Measurements from ENCODE around the gene MRTO4. TPM values are rescaled to one million over a fixed set of nuclear protein-coding genes. Genes with fewer than 3 reads are reported as not detected.

Gene MRTO4
- total RNA-seq, 1 experiment from 2014 or later: 145 TPM

- BruUV-seq (replicated peaks): no TSS peak
- CTCF ChIA-PET: no interaction called here
- DNase-seq (ENCODE audit: low spot score): peak; percentile 37
Measured at GRCh38 chr1:19209439-19209989, 42.1 kb upstream of the MRTO4 start.

DNA sequence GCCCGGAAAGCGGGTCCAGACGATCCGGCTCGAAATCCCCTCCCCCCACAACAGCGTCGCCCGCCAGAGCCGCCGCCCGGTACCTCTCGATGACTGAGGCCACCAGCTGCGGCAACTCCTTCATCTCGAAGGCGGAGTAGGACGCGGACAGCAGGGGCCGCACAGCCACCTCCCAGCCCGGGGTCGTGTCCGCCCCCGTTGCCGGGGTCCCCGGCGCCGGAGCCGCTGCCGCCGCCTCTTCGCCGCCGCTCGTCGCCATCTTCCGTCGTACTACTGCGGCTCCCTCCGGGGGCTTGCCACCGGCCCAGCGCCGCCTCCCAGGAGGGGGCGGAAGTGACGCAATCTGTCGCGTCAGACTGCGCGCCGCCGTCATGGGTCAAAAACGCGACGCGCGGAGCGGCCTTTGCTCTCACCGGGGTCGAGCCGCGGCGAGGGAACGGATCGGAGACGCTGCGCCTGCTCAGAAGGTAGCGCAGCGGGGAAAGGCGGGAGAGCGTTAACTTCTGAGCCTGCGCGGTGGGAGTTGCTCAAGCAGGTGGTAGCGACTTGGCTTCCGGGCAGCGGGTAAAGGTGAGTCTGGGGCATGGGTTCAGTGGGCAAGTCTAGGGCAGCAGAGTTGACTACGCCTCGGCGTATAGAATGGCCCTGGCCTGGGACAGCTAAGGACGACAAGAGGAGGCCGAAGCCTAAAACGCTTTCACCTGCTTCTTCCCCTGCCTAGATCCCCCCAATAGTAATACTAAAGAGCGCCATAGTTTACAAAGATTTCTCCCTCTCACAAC, 41.4 kb upstream of the MRTO4 start, which contains the start of gene UBR4:
UBR4 (minus strand) TSS at position 277 of the 782 bp plus-strand sequence; CDS start at position 259, 18 bp downstream.
- no TSS peak for BruUV-seq (replicated peaks)
- POLR2A ChIA-PET (ENCODE audit: low non-redundant PET): interaction anchor here (0.6 kb wide), 1 partner anchor 256 kb away, joined by 3 read pairs; no protein-coding TSS in a partner anchor

More at GRCh38 chr1:19209439-19209989, 42.1 kb upstream of the MRTO4 start:
- H3K9me3 ChIP-seq (ENCODE audit: low read depth, low read length, poor library complexity, severe bottlenecking): no peaks in the 10 kb centered on the region
- peaks cover 22% of the 10 kb centered on the region for H3K36me3 ChIP-seq (ENCODE audit: insufficient read depth, low read length, poor library complexity, severe bottlenecking)
- intact Hi-C loops (cut with micrococcal nuclease; ENCODE audit: unreplicated experiment): no loop called here
- H3K4me1 ChIP-seq (ENCODE audit: insufficient read depth, low read length, poor library complexity, severe bottlenecking): peaks cover 26% of the 10 kb centered on the region
- TF ChIP-seq, protein P1, sequence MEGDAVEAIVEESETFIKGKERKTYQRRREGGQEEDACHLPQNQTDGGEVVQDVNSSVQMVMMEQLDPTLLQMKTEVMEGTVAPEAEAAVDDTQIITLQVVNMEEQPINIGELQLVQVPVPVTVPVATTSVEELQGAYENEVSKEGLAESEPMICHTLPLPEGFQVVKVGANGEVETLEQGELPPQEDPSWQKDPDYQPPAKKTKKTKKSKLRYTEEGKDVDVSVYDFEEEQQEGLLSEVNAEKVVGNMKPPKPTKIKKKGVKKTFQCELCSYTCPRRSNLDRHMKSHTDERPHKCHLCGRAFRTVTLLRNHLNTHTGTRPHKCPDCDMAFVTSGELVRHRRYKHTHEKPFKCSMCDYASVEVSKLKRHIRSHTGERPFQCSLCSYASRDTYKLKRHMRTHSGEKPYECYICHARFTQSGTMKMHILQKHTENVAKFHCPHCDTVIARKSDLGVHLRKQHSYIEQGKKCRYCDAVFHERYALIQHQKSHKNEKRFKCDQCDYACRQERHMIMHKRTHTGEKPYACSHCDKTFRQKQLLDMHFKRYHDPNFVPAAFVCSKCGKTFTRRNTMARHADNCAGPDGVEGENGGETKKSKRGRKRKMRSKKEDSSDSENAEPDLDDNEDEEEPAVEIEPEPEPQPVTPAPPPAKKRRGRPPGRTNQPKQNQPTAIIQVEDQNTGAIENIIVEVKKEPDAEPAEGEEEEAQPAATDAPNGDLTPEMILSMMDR (conservative IDR thresholded peaks at IDR 0.05; ENCODE audit: low read depth, low read length): no peak
- TF ChIP-seq EZH2 (IDR thresholded peaks at IDR 0.05; ENCODE audit: borderline replicate concordance, low read depth, low read length, poor library complexity, severe bottlenecking): no peak
- H3K27me3 ChIP-seq (replicated peaks; ENCODE audit: insufficient read depth, low read depth, low read length, poor library complexity): no peaks in the 10 kb centered on the region
- POLR2A ChIA-PET (ENCODE audit: low non-redundant PET): no interaction called here
- H3K4me3 ChIP-seq (ENCODE audit: low read depth, low read length, poor library complexity, severe bottlenecking): peak overlapping the region; percentile 98
- H3K27ac ChIP-seq (ENCODE audit: low read depth, low read length, poor library complexity, severe bottlenecking): peak overlapping the region; percentile 97

DNA sequence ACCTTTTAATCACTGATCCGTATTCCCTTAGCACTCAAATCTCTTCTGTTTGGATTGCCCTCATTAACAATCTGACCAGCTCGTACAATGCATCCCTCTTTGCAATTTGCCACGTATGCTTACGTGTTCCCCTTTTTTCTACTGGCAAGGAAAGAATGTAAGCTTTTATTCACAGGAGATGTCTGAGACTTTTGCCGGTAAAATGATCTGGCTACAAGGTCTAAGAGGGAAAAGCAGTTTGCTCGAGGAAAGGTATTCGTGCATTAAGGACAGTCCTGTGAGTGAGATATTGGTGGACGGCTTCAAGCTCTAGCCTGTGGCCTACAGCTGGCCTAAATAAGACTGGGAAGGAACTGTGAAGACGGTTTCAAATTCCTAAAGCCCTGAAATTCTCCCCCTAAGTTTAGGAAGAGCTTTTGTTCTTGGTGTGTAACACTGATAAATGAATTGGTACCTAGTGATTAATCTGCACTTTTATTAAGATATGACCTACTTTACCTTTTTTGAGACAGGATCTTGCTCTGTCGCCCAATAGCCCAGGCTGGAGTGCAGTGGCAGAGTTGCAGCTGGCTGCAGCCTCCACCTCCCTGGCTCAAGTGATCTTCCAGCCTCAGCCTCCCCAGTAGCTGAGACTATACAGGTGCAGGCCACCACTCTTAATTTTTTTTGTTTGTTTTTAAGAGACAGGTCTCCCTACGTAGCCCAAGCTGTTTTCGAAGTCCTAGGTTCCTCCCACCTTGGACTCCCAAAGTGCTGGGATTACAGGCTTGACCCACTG, 40.6 kb upstream of the MRTO4 start:
- CTCF ChIA-PET: no interaction called here

More for the DNA sequence above, 41.4 kb upstream of the MRTO4 start, which contains the start of gene UBR4:
- Histone ChIP-seq H3K4me3 (ENCODE audit: low read depth, low read length, poor library complexity, severe bottlenecking) (peak within 1 kb of the TSS; percentile 98), H3K27me3 (replicated peaks; ENCODE audit: insufficient read depth, low read depth, low read length, poor library complexity) (no peaks in the 10 kb centered on the region), H3K36me3 (ENCODE audit: insufficient read depth, low read length, poor library complexity, severe bottlenecking) (peaks cover 25% of the 10 kb centered on the region), H3K27ac (ENCODE audit: low read depth, low read length, poor library complexity, severe bottlenecking) (peak within 1 kb of the TSS; percentile 97), H3K9me3 (ENCODE audit: low read depth, low read length, poor library complexity, severe bottlenecking) (no peaks in the 10 kb centered on the region), H3K4me1 (ENCODE audit: insufficient read depth, low read length, poor library complexity, severe bottlenecking) (peaks cover 19% of the 10 kb centered on the region)
- CTCF ChIA-PET: no interaction called here
- intact Hi-C loops (cut with micrococcal nuclease; ENCODE audit: unreplicated experiment): no loop called here
- TF ChIP-seq EZH2 (IDR thresholded peaks at IDR 0.05; ENCODE audit: borderline replicate concordance, low read depth, low read length, poor library complexity, severe bottlenecking): no peak
- TF ChIP-seq, protein P1 (conservative IDR thresholded peaks at IDR 0.05; ENCODE audit: low read depth, low read length): no peak
- peak; percentile 97 for DNase-seq (ENCODE audit: low spot score)

More for the DNA sequence above, 40.6 kb upstream of the MRTO4 start:
- POLR2A ChIA-PET (ENCODE audit: low non-redundant PET): interaction anchor here (0.6 kb wide), 1 partner anchor 257 kb away, joined by 3 read pairs; no protein-coding TSS in a partner anchor
- intact Hi-C loops (cut with micrococcal nuclease; ENCODE audit: unreplicated experiment): no loop called here
- no peak for DNase-seq (ENCODE audit: low spot score)
- Histone ChIP-seq H3K4me3 (ENCODE audit: low read depth, low read length, poor library complexity, severe bottlenecking) (peak overlapping the region; percentile 98), H3K9me3 (ENCODE audit: low read depth, low read length, poor library complexity, severe bottlenecking) (no peaks in the 10 kb centered on the region), H3K36me3 (ENCODE audit: insufficient read depth, low read length, poor library complexity, severe bottlenecking) (peaks cover 32% of the 10 kb centered on the region), H3K4me1 (ENCODE audit: insufficient read depth, low read length, poor library complexity, severe bottlenecking) (peaks cover 19% of the 10 kb centered on the region), H3K27me3 (replicated peaks; ENCODE audit: insufficient read depth, low read depth, low read length, poor library complexity) (no peaks in the 10 kb centered on the region), H3K27ac (ENCODE audit: low read depth, low read length, poor library complexity, severe bottlenecking) (peak overlapping the region; percentile 97)
- BruUV-seq (replicated peaks): TSS peak; percentile 63
- TF ChIP-seq EZH2 (IDR thresholded peaks at IDR 0.05; ENCODE audit: borderline replicate concordance, low read depth, low read length, poor library complexity, severe bottlenecking): no peak
- TF ChIP-seq, protein P1 (conservative IDR thresholded peaks at IDR 0.05; ENCODE audit: low read depth, low read length): no peak
